ENCODE measurements around the gene USP9Y. TPM values are rescaled to one million over a fixed set of nuclear protein-coding genes. Genes with fewer than 3 reads are reported as not detected.
A peak's percentile ranks its signal among the peaks of the same experiment; 100 is the strongest.

Gene USP9Y
- total and polyA plus RNA-seq, 2 donors from 2014 or later, result 13.7 TPM; not detected in 1

DNA sequence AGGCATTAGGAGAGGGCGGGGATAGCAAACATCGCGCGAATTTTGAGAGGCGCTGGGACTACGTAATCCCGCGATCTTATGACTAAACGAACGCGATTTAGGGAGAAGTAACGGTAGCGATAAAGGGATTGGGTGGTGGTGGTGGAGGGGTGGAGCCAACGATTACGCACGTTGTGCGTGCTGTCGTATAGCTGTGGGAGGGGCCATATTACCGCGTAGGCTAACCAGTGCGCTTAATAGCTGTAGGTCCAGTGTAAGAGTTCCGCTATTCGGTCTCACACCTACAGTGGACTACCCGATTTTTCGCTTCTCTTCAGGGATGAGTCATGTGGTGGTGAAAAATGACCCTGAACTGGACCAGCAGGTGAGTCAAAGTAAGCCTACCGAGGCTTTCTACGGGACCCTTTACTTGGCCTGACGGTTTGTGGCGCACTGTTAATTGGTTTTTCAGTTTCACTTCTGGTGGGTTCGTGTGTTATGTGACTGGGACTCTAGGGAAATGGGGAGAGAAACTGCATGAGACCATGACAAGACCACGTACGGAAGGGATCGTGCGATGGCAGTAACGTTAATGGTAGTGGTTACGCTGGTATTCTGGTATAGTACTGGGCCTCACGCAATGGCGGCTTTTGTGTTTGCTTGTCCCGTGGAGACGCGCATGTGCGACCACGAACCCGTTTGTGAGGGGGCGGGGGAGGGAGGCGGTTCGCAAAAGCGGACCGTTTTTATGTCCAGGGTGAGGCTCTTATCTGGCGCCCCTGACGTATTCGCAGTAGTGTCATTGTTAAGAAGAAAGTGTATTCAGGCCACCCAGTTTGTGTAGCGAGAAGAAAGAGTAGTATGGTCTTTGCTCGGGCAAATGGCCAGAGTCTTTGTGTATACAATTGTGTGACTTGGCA lies 203.8 kb downstream of the USP9Y start, which contains the start of gene DDX3Y:
Gene DDX3Y (plus strand): TSS at position 251 of the 899 bp plus-strand sequence. CDS start 69 bp downstream, at position 320.
- Histone ChIP-seq H3K27ac (ENCODE audit: low read depth in 2 of 2, low read length in 2 of 2) (peak within 1 kb of the TSS; percentile 97 to 98), H3K9ac (ENCODE audit: low read length in 3 of 3) (peak within 1 kb of the TSS in 2 of 3 donors; percentile 87 to 96), H3K36me3 (ENCODE audit: control insufficient read depth in 2 of 3, insufficient read depth in 3 of 3, low read length in 3 of 3) (no peaks in the 10 kb centered on the region), H3K4me3 (ENCODE audit: low read length in 3 of 3) (peak within 1 kb of the TSS in 2 of 3 donors; percentile 93 to 97), H3K27me3 (ENCODE audit: control insufficient read depth, insufficient read depth, low read length) (no peaks in the 10 kb centered on the region), H3K4me1 (ENCODE audit: control insufficient read depth in 2 of 3, insufficient read depth in 2 of 3, low read depth in 1 of 3, low read length in 3 of 3) (no peaks in the 10 kb centered on the region), H3K9me3 (ENCODE audit: control insufficient read depth in 2 of 3, insufficient read depth in 1 of 3, low read length in 3 of 3) (no peaks in the 10 kb centered on the region)
- FAIRE-seq, result no peak
- intact Hi-C loops (cut with DNase I), result no loop called here
- TF ChIP-seq CTCF (IDR thresholded peaks at IDR 0.05; ENCODE audit: borderline replicate concordance, extremely low read depth, insufficient read depth), result no peak
- peak in 2 of 5 donors; percentile 94 to 96 for DNase-seq

DNA sequence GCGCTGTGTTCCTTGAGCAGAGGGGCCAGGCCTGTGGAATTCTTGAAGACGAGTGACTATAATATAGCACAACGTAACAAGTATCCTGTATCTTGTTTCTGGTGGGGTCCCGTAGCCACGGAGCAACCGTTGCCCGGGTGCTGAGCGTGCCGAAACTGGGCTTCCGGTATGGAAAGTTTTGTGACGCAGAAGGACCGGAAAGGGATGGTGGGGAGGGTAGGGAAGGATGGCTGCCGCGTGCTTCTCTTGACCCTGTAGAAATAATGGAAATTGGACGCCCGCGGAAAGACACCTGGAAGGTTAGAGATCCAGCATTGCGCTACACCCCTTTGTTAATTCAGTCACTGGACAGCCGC lies 204.5 kb downstream of the USP9Y start:
- no peaks in the 10 kb centered on the region for H3K27me3 ChIP-seq (ENCODE audit: control insufficient read depth, insufficient read depth, low read length)
- H3K4me3 ChIP-seq (ENCODE audit: low read length in 3 of 3), result peak overlapping the region in 2 of 3 donors; percentile 93 to 97
- no peak for TF ChIP-seq CTCF (IDR thresholded peaks at IDR 0.05; ENCODE audit: borderline replicate concordance, extremely low read depth, insufficient read depth)
- FAIRE-seq, result no peak
- H3K9me3 ChIP-seq (ENCODE audit: control insufficient read depth in 2 of 3, insufficient read depth in 1 of 3, low read length in 3 of 3), result no peaks in the 10 kb centered on the region
- intact Hi-C loops (cut with DNase I), result no loop called here
- H3K9ac ChIP-seq (ENCODE audit: low read length in 3 of 3), result peak overlapping the region in 2 of 3 donors; percentile 87 to 96
- H3K4me1 ChIP-seq (ENCODE audit: control insufficient read depth in 2 of 3, insufficient read depth in 2 of 3, low read depth in 1 of 3, low read length in 3 of 3), result no peaks in the 10 kb centered on the region
- peak in 2 of 5 donors; percentile 85 to 91 for DNase-seq
- no peaks in the 10 kb centered on the region for H3K36me3 ChIP-seq (ENCODE audit: control insufficient read depth in 2 of 3, insufficient read depth in 3 of 3, low read length in 3 of 3)
- H3K27ac ChIP-seq (ENCODE audit: low read depth in 2 of 2, low read length in 2 of 2), result peak overlapping the region; percentile 97 to 98

DNA sequence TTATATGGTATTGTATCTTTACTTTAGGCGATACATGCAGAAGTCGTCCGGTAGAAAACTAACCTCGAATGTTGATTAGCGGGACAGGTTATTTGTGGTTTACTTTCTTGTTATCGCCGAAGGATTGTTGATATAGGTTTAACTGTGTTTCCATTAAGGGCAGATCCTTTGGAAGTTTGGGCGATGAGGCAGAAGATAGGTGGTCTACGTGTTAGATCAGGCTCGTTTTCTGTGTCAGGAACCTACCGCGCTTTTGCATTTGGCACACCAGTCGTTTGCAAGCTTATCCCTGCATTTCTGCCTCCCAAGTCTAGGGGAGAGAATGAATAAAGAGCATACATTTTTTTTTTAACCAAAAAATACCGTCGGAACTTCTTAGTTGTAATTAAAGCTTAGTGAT lies 204.9 kb downstream of the USP9Y start:
- intact Hi-C loops (cut with DNase I), result no loop called here
- peak overlapping the region in 2 of 3 donors; percentile 93 to 97 for H3K4me3 ChIP-seq (ENCODE audit: low read length in 3 of 3)
- no peak for TF ChIP-seq CTCF (IDR thresholded peaks at IDR 0.05; ENCODE audit: borderline replicate concordance, extremely low read depth, insufficient read depth)
- no peaks in the 10 kb centered on the region for H3K9me3 ChIP-seq (ENCODE audit: control insufficient read depth in 2 of 3, insufficient read depth in 1 of 3, low read length in 3 of 3)
- peak overlapping the region in 2 of 3 donors; percentile 87 to 96 for H3K9ac ChIP-seq (ENCODE audit: low read length in 3 of 3)
- H3K27me3 ChIP-seq (ENCODE audit: control insufficient read depth, insufficient read depth, low read length), result no peaks in the 10 kb centered on the region
- no peaks in the 10 kb centered on the region for H3K36me3 ChIP-seq (ENCODE audit: control insufficient read depth in 2 of 3, insufficient read depth in 3 of 3, low read length in 3 of 3)
- DNase-seq (peak in 2 of 5 donors; percentile 29 to 43), FAIRE-seq (no peak)
- peak overlapping the region; percentile 63 to 74 for H3K27ac ChIP-seq (ENCODE audit: low read depth in 2 of 2, low read length in 2 of 2)
- H3K4me1 ChIP-seq (ENCODE audit: control insufficient read depth in 2 of 3, insufficient read depth in 2 of 3, low read depth in 1 of 3, low read length in 3 of 3), result no peaks in the 10 kb centered on the region

Other genes with a start within 250 kb of the USP9Y start
- not detected for gene DDX3Y, start 203.6 kb downstream of the USP9Y start, total RNA-seq
- 16.2 TPM for gene DDX3Y, start 203.6 kb downstream of the USP9Y start, polyA plus RNA-seq (ENCODE audit: insufficient read depth, low read depth, low replicate concordance)